Brain pericyte (primary cell): ENCODE results near the gene FOXN1.
A peak's percentile ranks its signal among the peaks of the same experiment; 100 is the strongest.

ENCODE experiments used
- DNase-seq: peaks from one replicate; pipeline ENCODE4 v3.0.0-alpha.2; 2012; ENCODE audit warnings: low read depth, low spot score

Gene FOXN1

GRCh38 chr17:28545787-28546415, 39.8 kb downstream of the FOXN1 start:
- DNase-seq: no peak

- DNase-seq: no peak
These were observed 41.0 kb downstream of the FOXN1 start for GRCh38 chr17:28547096-28547622.

- DNase-seq: no peak
These were observed 41.7 kb downstream of the FOXN1 start for GRCh38 chr17:28547623-28548416.

GRCh38 chr17:28548417-28549130, 42.4 kb downstream of the FOXN1 start:
- no peak for DNase-seq

GRCh38 chr17:28549236-28550132, 43.3 kb downstream of the FOXN1 start:
- DNase-seq: no peak

GRCh38 chr17:28550858-28551257, 44.7 kb downstream of the FOXN1 start:
- no peak for DNase-seq

GRCh38 chr17:28551421-28552175, 45.5 kb downstream of the FOXN1 start:
- DNase-seq: no peak

GRCh38 chr17:28552176-28552999, 46.2 kb downstream of the FOXN1 start, which contains the start of gene UNC119:
Gene UNC119 (minus strand): TSS chr17:28552624. CDS start chr17:28552557, 67 bp downstream.
- DNase-seq: no peak

- no peak for DNase-seq
These were observed 46.9 kb downstream of the FOXN1 start for GRCh38 chr17:28553000-28553505.

- DNase-seq: no peak
These were observed 48.4 kb downstream of the FOXN1 start for GRCh38 chr17:28554565-28554964.

GRCh38 chr17:28555022-28555421, 48.9 kb downstream of the FOXN1 start:
- no peak for DNase-seq

- no peak for DNase-seq
These were observed 57.3 kb downstream of the FOXN1 start for GRCh38 chr17:28563475-28563874.

- no peak for DNase-seq
These were observed 61.5 kb downstream of the FOXN1 start for GRCh38 chr17:28567604-28568003.

- no peak for DNase-seq
These were observed 63.3 kb downstream of the FOXN1 start for GRCh38 chr17:28569446-28569845.

GRCh38 chr17:28570716-28571360, 64.7 kb downstream of the FOXN1 start:
- DNase-seq: no peak

- peak; percentile 44 for DNase-seq
These were observed 65.4 kb downstream of the FOXN1 start, which contains the start of gene PIGS for GRCh38 chr17:28571361-28572122. Gene PIGS (minus strand): TSS chr17:28571524. CDS start chr17:28571496, 28 bp downstream.

GRCh38 chr17:28572259-28573039, 66.3 kb downstream of the FOXN1 start:
- no peak for DNase-seq
